Gastroesophageal sphincter (tissue), 3 donors: ENCODE results near the gene SMAD6.

Experiments used
- CTCF ChIP-seq, 4 experiments: fragments of 200-600 bp in 2 of 4; fragments of 450-650 bp in 2 of 4; sonication (generic) in 1 of 4; IDR thresholded peaks; one replicate each; pipeline ENCODE4 v1.5.1; 2017 to 2019; ENCODE audit warnings: antibody characterized with exemption in 4 of 4, mild to moderate bottlenecking in 2 of 4, moderate library complexity in 2 of 4
- EP300 ChIP-seq: sonication (generic); formaldehyde crosslinking; IDR thresholded peaks from one replicate; pipeline ENCODE4 v1.6.1; 2017; ENCODE audit warnings: antibody characterized with exemption, mild to moderate bottlenecking

GRCh38 chr15:66809664-66810063 is 107.6 kb downstream of the SMAD6 start:
- no peak for TF ChIP-seq CTCF (IDR thresholded peaks at IDR 0.05)
- no peak for TF ChIP-seq EP300
